SK-N-MC (cell line): Measurements from ENCODE around the gene CIT.

Experiments used
- EZH2 ChIP-seq: fragments of 200-600 bp; sonication (generic); IDR thresholded peaks from one replicate; pipeline ENCODE4 v1.6.1; 2017; ENCODE audit warnings: antibody characterized with exemption
- FOXP2 ChIP-seq: optimal IDR thresholded peaks from 2 replicates; pipeline ENCODE3; 2011; ENCODE audit warnings: mild to moderate bottlenecking, moderate library complexity; ENCODE audit not compliant: insufficient read depth; ENCODE audit errors: extremely low read length, control extremely low read depth
- POLR2AphosphoS5 ChIP-seq: IDR thresholded peaks from 2 replicates; pipeline ENCODE4 v1.6.1; 2012; ENCODE audit warnings: mild to moderate bottlenecking, low read depth, low read length, borderline replicate concordance

DNA sequence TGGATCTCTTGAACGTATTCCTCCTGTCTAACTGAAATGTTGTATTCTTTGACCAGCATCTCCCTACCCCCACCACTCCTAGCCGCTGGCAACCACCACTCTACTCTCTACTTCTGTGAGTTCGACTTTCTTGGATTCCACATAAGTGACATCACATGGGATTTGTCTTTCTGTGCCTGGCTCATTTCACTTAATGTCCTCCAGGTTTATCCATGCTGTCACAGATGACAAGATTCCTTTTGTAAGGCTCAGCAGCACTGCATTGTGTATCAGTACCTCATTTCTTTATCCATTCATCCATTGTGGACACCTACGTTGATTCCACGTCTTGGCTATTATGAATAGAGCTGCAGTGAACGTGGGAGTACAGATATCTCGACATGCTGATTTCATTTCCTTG is 198.7 kb downstream of the CIT start:
- TF ChIP-seq POLR2AphosphoS5 (no peak), EZH2 (no peak), FOXP2 (no peak)
